ENCODE data around the gene TPM1. TPM values are rescaled to one million over a fixed set of nuclear protein-coding genes. Genes with fewer than 3 reads are reported as not detected.
"Not testable (repeated sequence)": the region's sequence is repeated elsewhere in the genome, so short reads cannot be mapped to it uniquely, and the experiment has no call there.

Gene TPM1
- polyA plus RNA-seq, 5 donors, result 608 to 697 (median 640) TPM

DNA sequence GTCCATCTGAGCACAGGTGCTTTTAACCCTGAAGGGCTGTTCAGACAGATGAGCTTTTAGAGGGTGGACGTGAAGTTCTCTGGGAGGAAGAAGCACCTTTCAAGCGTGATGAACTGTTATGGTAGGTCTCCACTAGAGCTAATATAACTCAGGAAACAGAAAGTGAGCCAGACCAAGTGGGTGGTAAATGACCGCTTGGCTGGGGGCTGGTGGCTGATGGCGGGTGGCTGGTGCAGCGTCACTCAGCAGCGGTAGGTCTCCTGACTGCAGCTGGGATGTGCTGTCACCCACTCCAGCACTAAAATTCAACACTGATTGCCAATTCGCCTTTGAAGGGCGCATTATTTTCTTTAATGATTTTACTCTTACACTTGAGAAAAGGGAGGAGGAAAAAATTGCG, 47.9 kb downstream of the TPM1 start:
- peak; percentile 82 to 87 for DNase-seq

DNA sequence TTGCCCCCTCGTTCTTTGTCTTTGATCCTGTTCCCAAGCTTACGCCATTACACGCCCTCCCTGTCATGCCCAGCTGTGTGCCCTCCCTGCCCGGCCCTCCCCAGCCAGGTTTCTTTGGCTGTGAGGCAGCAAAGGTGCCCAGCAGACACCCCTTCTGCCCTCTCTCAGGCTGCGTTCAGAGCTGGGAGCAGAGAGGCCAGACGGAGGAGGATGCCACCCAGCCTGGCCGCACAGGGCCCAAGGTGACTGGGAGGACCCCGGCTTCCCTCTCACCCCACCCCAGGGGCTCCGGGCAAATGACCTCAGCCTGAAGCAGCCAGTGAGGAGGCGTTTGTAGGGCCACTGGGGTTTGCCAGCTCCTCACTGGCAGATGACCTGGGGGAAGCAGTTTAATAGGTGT, 48.3 kb downstream of the TPM1 start:
- DNase-seq, result no peak

DNA sequence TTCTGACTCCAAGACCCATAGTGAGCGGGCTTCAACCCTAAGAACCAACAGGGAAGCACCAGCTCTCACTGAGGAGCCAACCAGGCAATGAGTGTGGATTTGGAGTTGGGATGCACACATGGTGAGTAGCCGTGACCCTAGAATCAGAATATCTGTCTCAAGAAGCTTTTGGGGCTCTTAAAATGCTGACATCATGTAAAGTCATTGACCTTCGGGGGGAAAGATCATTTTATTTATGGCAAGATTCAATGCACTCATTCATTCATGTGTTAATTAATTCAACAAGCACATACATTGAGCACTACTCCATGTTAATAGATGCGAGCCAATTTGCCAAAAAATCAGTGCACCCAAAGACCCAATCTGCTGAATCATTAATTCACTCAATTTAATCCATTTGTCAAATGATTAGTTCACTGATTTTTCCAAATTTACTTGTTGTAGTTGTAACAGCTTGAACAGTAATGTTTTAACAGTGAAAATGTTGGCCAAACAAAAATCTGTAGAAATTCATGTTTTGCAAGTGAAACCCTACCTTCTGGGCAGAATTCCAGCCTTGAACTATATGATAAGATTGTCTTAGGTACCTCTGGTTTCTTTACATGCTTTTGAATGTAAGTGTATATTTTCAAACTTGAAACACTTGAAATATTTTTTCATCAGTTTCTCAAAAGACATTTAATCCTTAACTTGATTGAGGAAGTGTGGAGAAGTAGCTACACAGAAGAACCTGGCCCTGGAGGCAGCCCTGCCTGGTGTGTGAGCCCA, 49.3 kb downstream of the TPM1 start:
- peak in 1 of 2 donors; percentile 53 for DNase-seq

DNA sequence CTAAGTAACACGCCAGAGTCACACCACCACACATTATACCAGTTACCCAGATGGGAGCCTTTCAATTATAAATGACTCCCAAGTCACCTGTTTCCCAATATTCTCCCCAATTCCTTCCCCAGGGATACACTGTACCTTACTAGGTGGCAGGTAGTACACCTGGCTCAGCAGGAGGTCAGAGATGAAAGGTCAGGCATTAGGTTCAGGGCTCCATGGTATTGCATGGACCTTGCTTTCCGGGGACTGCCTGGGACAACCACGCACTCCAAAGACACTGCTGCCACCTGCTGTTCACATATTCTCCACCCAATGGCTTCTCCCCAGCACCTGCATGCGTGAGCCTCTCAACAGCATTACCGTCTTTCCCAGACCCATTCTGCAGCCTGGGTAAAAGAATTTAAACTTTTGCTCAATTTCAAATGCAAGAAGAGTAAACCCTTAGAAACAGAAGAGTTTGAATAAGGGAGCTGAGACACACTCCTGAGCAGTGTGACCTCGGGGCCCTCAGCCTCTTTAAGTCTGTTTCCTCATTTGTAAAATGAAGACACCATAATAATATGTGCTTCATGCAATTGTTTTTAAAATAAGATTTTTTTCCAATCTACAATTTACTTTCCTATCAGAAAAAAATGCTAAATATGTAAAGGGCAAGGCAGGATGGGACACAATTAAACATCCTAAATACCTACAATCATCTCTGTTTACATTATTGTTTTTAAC, 51.1 kb downstream of the TPM1 start:
- DNase-seq, result peak; percentile 65 to 80

DNA sequence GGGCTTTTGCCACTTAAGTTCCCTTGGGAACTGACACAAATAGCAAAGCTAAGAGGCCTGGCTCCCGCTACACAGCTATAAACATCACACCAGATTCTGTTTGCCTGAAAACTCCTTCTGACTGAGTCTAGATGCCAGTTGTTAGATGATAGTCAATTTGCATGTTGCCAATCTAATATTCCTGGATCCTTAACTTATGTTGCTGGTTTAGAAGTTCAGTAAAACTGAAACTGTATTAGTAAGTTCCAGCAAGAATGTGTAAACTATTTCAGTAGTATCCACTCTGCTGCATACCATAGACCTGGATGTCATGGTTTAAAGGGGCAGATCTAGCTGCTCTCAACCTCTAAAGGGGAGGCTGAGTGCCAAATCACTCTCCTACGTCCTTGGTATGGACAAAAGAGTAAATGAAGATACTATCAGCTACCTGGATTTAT, 52.0 kb downstream of the TPM1 start:
- no peak for DNase-seq

DNA sequence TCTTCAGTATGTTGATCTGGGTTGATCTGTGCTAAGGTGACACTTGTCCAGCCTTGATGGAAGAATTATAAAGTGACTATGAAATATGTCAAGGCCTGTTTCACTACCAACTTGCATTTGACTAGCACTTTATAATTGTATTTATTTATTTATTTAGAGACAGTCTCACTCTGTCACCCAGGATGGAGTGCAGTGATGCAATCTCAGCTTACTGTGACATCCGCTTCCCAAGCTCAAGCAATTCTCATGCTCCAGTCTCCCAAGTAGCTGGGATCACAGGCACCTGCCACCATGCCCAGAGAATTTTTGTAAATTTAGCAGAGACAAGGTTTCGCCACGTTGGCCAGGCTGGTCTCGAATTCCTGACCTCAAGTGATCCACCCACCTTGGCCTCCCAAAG, 53.6 kb downstream of the TPM1 start:
- no peak for DNase-seq

DNA sequence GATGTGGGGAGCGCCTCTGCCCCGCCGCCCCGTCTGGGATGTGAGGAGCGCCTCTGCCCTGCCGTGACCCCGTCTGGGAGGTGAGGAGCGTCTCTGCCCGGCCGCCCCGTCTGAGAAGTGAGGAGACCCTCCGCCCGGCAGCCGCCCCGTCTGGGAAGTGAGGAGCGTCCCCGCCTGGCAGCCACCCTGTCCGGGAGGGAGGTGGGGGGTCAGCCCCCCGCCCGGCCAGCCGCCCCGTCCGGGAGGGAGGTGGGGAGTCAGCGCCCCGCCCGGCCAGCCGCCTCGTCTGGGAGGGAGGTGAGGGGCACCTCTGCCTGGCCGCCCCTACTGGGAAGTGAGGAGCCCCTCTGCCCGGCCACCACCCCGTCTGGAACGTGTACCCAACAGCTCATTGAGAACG, 56.4 kb downstream of the TPM1 start:
- not testable (repeated sequence) for DNase-seq

DNA sequence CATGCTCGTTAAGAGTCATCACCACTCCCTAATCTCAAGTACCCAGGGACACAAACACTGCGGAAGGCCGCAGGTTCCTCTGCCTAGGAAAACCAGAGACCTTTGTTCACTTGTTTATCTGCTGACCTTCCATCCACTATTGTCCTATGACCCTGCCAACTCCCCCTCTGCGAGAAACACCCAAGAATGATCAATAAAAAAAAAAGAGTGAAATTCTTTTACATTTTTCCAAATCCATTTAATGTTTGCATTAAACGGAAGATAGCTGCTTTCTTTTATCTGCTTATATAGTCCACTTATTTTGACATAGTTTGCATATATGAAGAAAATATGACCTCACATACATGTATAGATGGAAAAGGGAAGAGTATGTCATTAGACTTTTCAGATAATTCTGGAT, 57.0 kb downstream of the TPM1 start:
- not testable (repeated sequence) for DNase-seq

DNA sequence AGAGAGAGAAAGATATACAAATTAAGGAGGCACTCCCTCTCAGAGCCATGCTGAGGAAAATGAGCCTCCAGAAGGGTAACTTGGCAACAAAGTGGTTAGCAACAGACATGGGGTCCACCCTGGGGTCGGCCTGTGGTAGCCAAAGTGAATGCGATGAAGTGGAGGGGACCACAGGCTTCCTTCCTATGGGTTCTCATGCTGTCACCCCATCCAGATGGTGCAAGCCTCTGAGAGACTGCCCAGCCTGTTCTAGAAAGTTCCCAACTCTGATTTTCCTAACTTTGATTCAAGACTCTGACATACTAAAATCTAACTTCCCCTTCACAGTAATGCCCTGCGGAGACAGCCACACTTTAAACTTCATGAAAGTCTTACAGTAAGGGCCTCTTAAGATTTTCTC, 60.9 kb downstream of the TPM1 start:
- DNase-seq, result no peak

DNA sequence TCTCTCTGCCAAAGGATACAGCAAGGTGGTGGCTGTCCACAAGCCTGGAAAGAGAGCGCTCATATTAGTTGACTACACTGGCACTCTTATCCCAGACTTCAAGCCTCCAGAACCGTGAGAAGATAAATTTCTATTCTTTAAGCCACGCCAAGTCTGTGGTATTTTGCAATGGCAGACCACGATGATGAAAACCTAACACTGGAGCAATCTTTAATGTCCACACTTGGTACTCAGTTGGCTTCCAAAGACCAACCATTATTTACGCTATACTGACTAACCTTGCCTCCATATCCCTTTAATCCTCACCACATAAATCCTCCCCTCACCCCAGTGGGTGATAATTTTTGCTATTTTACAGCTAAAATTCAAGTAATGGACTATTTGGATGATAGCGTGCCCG, 62.2 kb downstream of the TPM1 start:
- DNase-seq, result no peak

DNA sequence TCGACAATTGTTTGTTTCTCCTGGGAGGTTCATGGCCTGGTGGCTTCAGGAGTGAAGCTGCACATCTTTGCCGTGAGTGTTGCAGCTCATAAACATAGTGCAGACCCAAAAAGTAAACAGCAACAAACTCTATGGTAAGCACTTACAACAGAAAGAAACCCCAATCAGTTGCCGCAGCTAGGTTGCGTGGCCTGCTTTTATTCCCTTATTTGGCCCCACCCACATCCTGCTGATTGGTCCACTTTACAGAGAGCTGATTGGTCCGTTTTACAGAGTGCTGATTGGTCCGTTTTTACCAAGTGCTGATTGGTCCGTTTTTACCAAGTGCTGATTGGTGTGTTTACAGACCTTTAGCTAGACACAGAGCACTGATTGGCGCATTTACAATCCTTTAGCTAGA, 62.8 kb downstream of the TPM1 start:
- not testable (repeated sequence) for DNase-seq

DNA sequence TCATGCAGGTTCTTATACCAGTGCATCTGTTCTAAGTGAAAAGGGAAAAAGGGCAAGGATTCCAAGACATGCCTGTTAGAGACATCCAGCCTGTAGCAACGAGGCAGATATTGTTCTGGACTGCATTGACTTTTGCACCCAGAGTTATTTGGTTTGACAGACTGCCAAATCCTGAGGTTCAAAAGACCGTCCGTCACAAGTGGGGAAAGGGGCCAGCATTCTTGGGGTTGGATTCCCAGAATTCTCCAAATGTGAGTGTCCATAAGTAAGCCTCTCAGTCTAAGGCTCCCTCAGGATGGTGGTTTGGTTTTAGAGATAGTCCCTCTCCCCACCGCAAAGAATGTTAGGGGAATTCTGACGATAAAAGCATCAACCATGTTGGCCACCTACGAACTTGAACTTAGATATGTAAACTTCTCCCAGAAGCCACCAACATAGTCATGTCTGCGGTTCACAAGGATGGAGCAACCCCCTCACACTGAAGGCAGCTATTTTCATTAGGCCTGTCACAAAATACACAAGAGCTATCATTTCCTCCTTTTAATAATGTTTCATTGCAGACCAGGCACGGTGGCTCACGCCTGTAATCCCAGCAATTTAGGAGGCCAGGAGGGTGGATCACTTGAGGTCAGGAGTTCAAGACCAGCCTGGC, 65.5 kb downstream of the TPM1 start:
- peak; percentile 63 to 72 for DNase-seq

DNA sequence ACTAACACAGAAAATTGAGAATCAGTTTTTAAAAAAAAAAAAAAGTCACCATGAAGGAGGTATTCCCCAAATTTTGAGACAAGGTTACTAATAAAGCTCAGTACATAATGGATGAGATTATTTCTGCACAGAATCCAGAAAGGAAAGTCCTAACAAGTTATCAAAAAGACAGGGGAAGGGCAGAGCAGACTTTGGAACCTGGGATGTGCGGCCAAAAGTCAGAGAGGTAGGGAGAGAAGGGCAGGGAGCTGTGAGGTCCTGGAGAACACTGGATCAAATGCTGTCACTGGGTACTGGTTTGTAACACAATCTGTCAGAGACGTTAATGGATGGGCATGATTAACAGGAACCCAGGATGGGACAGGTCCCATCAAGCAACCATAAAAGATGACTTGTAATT, 67.0 kb downstream of the TPM1 start:
- DNase-seq, result no peak

DNA sequence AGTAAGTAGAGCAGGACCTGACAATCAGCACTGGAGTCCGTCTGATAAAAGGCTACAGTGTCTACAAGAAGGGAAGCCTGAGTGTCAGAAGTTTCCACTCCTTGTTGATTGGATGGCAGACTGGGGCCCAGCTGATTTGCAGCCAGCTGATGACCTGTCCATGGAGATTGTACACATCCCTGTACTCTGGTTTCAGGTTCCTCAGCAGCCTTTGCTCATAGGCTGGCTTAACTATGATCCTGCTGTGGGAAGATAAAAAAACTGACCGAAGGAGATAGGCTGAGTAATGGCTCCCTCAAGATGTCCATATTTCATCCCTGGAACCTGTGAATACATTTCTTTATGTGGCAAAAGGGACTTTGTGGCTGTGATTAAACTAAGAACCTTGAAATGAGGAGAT, 67.4 kb downstream of the TPM1 start:
- no peak for DNase-seq

DNA sequence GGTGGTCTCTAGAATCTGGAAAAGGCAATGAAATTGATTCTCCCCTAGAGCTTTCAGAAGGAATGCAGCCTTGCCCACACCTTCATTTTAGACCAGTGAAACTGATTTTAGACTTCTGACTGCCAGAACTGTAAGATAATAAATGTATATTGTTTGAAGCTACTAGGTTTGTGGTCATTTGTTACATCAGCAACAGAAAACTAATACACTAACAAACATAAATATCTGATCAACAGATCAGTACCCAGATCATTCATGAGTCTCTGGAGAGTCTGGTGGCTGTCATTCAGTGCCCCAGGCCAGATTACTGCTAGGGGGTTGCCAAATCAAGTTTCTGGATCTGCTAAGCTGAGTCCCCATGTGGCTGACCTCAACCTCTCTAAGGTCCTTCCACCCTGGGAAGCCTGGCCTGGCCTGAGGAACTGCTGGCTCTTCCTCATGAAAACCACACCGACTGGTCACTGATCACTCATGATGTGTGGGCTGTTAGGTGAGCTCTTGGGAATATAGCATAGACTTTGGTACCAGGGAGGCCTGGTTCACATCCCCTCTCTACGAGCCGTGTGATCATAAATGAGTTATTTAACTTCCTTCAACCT, 68.0 kb downstream of the TPM1 start:
- no peak for DNase-seq

DNA sequence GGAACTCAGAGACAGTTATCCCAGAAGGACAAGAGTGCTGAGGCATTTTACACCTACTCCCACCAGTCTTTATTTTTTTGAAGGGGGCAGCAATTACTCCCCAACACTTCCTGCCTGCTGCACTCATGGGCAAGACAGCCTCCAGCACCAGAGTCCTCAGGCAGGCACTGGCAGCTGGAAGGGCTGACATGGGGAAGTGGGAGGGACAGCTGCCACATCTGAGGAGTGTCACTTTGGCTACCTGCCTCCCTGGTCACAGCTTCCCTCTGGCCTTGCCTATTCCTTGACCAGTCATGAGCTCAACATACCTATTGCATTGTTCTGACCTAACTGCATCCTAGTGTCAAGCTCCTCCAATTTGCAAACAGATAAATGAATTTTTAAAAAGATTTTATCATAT, 68.9 kb downstream of the TPM1 start:
- no peak for DNase-seq

DNA sequence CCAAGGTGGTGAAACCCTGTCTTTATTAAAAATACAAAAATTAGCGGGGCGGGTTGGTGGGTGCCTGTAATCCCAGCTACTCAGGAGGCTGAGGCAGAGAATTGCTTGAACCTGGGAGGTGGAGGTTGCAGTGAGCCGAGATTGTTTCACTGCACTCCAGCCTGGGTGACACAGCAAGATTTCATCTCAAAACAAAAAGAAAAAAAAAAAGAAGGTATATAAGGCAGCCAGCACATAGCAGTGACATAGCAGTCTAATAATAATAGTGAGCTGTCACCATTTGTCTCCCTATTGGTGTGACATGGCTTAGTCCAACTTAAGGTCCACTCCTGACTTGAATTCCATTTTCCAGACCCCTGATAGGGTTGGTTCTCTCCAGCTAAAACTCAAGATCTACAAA, 70.3 kb downstream of the TPM1 start:
- no peak for DNase-seq

DNA sequence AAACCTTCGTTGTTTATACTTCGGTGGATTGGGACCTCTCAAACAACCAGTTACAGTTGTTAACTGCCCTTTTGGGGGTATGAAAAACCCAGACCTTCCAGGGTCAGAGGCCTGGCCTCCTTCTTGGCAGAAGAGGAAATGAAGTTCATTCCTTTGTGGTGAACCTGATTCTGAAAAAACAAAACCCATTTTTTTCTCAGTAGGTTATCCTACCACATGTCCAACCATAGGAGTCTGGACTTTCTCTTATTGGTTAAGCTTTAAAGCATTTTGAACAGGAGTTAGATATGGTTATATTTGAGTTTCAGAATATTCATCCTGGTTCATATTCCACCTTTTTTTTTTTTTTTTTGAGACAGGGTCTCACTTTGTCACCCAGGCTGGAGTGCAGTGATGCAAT, 71.9 kb downstream of the TPM1 start:
- DNase-seq, result no peak
